Retinal pigment epithelial cell (primary cell): Measurements from ENCODE around the gene MBD2.

Source experiments
- DNase-seq: peaks from one replicate; pipeline ENCODE4 v3.0.0-alpha.2; 2010; ENCODE audit warnings: low read depth
- H3K4me3 ChIP-seq: 2 replicates; pipeline ENCODE4 v1.5.1; 2011; ENCODE audit warnings: mild to moderate bottlenecking, low read length, control low read depth, moderate library complexity
- CTCF ChIP-seq: conservative IDR thresholded peaks from 2 replicates; pipeline ENCODE4 v1.5.1; 2011; ENCODE audit warnings: low read depth, low read length, control low read depth, inconsistent platforms

Gene MBD2

DNA sequence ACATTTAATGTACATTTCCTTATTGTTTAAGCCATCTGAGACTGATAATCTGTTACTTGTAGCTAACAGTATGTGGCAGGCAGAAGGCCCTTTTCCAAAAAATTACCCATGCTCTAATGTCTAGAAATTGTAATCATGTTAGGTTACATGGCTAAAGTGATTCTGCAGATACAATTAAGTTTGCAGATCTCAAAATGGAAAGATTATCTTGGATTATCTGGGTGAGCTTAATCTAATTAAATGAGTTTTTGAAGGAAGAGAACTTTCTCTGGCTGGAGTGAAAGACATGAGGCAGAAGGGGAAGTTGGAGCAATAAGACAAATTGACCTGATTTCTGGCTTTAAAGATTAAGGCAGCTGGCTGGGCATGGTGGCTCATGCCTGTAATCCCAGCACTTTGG lies 76.3 kb downstream of the MBD2 start:
- H3K4me3 ChIP-seq = no peak overlapping the region
- no peak for DNase-seq
- TF ChIP-seq CTCF = no peak

- DNase-seq = no peak
- TF ChIP-seq CTCF = no peak
These were observed 77.0 kb downstream of the MBD2 start for GRCh38 chr18:54147439-54147838.

GRCh38 chr18:54141041-54141608 lies 83.3 kb downstream of the MBD2 start:
- no peak overlapping the region for H3K4me3 ChIP-seq
- no peak for TF ChIP-seq CTCF
- DNase-seq = no peak

More at GRCh38 chr18:54147439-54147838, 77.0 kb downstream of the MBD2 start:
- H3K4me3 ChIP-seq = no peak overlapping the region

- DNase-seq = no peak
- TF ChIP-seq CTCF = no peak
- H3K4me3 ChIP-seq = no peak overlapping the region
These were observed 83.8 kb downstream of the MBD2 start for GRCh38 chr18:54140641-54141040.

- TF ChIP-seq CTCF = no peak
- no peak for DNase-seq
These were observed 89.3 kb downstream of the MBD2 start for GRCh38 chr18:54135216-54135615.

DNA sequence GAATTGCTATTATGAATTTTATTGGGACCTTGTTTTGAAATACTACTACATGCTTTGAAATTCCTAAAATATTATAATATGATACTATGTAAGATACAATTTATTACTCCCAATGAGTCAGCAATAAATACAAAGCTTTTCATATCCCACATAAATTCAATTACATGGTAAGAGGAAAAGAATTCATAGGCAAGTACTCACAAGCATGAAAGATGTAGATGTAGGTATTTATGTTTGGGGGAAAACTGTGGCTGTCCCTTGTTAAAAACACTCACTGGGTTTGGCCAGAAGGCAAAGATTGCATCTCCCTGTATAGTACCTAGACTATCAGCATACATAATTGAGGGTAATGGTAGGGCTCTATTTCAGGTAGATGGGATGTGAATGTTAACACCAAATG lies 90.4 kb downstream of the MBD2 start:
- no peak overlapping the region for H3K4me3 ChIP-seq
- no peak for TF ChIP-seq CTCF
- DNase-seq = no peak

More at GRCh38 chr18:54135216-54135615, 89.3 kb downstream of the MBD2 start:
- H3K4me3 ChIP-seq = no peak overlapping the region

DNA sequence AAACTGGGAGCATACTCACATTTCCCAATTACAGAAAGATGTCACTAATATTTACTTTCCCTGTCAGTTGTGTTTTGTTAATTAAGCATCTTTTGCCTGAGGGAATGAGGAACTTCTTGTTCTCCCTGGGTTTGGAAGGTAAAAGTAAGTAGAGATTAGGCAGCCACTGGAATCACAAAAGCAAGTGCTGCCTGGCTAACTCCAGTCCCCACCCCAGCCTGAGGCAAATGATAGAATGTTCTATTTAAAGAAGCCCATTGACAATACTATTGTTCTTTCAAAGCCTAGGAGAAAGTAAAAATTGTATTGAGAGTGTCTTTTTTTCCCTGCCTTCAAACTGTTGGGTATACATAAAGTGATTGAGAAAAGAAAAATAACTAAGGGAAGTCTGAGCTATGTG lies 93.8 kb downstream of the MBD2 start:
- DNase-seq = no peak
- H3K4me3 ChIP-seq = no peak overlapping the region
- TF ChIP-seq CTCF = no peak
